Retinal pigment epithelial cell (primary cell): ENCODE data around the gene AIDA.

Experiments
- DNase-seq: peaks from one replicate; pipeline ENCODE4 v3.0.0-alpha.2; 2010; ENCODE audit warnings: low read depth
- H3K4me3 ChIP-seq: 2 replicates; pipeline ENCODE4 v1.5.1; 2011; ENCODE audit warnings: mild to moderate bottlenecking, low read length, control low read depth, moderate library complexity
- CTCF ChIP-seq: conservative IDR thresholded peaks from 2 replicates; pipeline ENCODE4 v1.5.1; 2011; ENCODE audit warnings: low read depth, low read length, control low read depth, inconsistent platforms

The AIDA gene

GRCh38 chr1:222631611-222632208, 80.6 kb downstream of the AIDA start:
- no peak for DNase-seq
- H3K4me3 ChIP-seq = no peak overlapping the region
- no peak for TF ChIP-seq CTCF

GRCh38 chr1:222629921-222630535, 82.3 kb downstream of the AIDA start:
- no peak overlapping the region for H3K4me3 ChIP-seq
- no peak for DNase-seq
- no peak for TF ChIP-seq CTCF

GRCh38 chr1:222627232-222627631, 85.1 kb downstream of the AIDA start:
- no peak overlapping the region for H3K4me3 ChIP-seq
- TF ChIP-seq CTCF = no peak
- no peak for DNase-seq

GRCh38 chr1:222624214-222624613, 88.1 kb downstream of the AIDA start:
- no peak for DNase-seq
- TF ChIP-seq CTCF = no peak
- H3K4me3 ChIP-seq = no peak overlapping the region

GRCh38 chr1:222623458-222623857, 88.8 kb downstream of the AIDA start:
- DNase-seq = no peak
- no peak overlapping the region for H3K4me3 ChIP-seq
- no peak for TF ChIP-seq CTCF

GRCh38 chr1:222622765-222623164, 89.5 kb downstream of the AIDA start:
- H3K4me3 ChIP-seq = no peak overlapping the region
- no peak for TF ChIP-seq CTCF
- DNase-seq = no peak

- no peak overlapping the region for H3K4me3 ChIP-seq
- DNase-seq = no peak
- TF ChIP-seq CTCF = no peak
Measured at GRCh38 chr1:222620566-222620965, 91.7 kb downstream of the AIDA start.
